HPDE6-E6E7 (cell line): Measurements from ENCODE around the gene DRG2.
A peak's percentile ranks its signal among the peaks of the same experiment; 100 is the strongest.

Experiments
- DNase-seq: peaks from one replicate; pipeline ENCODE4 v3.0.0; 2011; ENCODE audit warnings: missing footprints; ENCODE audit errors: extremely low spot score

Gene DRG2

GRCh38 chr17:18117533-18117932 is 29.8 kb downstream of the DRG2 start:
- DNase-seq: no peak

- DNase-seq: no peak
These were observed 30.5 kb downstream of the DRG2 start for GRCh38 chr17:18117982-18118975.

- DNase-seq: no peak
These were observed 31.5 kb downstream of the DRG2 start for GRCh38 chr17:18119166-18119745.

- no peak for DNase-seq
These were observed 32.2 kb downstream of the DRG2 start for GRCh38 chr17:18119938-18120337.

- no peak for DNase-seq
These were observed 32.8 kb downstream of the DRG2 start for GRCh38 chr17:18120461-18121017.

- no peak for DNase-seq
These were observed 33.6 kb downstream of the DRG2 start for GRCh38 chr17:18121144-18121910.

GRCh38 chr17:18122990-18123753 is 35.4 kb downstream of the DRG2 start:
- DNase-seq: no peak

GRCh38 chr17:18124345-18125126 is 36.8 kb downstream of the DRG2 start:
- DNase-seq: no peak

GRCh38 chr17:18129041-18129502 is 41.3 kb downstream of the DRG2 start:
- peak; percentile 26 for DNase-seq

GRCh38 chr17:18132711-18133110 is 45.0 kb downstream of the DRG2 start:
- DNase-seq: no peak

- no peak for DNase-seq
These were observed 48.6 kb downstream of the DRG2 start for GRCh38 chr17:18136357-18136756.

GRCh38 chr17:18138065-18138749 is 50.5 kb downstream of the DRG2 start:
- DNase-seq: no peak

- DNase-seq: no peak
These were observed 51.3 kb downstream of the DRG2 start for GRCh38 chr17:18139092-18139491.

GRCh38 chr17:18139498-18139897 is 51.8 kb downstream of the DRG2 start:
- DNase-seq: no peak

- DNase-seq: no peak
These were observed 52.2 kb downstream of the DRG2 start for GRCh38 chr17:18139949-18140348.

- DNase-seq: no peak
These were observed 52.9 kb downstream of the DRG2 start for GRCh38 chr17:18140648-18141047.

- DNase-seq: peak; percentile 57
These were observed 53.6 kb downstream of the DRG2 start for GRCh38 chr17:18141210-18141803.

- DNase-seq: no peak
These were observed 54.7 kb downstream of the DRG2 start for GRCh38 chr17:18142417-18142816.
